Fibroblast of peridontal ligament (primary cell): ENCODE measurements around the gene DRD2.

Experiments
- DNase-seq: peaks from one replicate; pipeline ENCODE4 v3.0.0-alpha.2; 2010; ENCODE audit errors: extremely low read depth

Gene DRD2

DNA sequence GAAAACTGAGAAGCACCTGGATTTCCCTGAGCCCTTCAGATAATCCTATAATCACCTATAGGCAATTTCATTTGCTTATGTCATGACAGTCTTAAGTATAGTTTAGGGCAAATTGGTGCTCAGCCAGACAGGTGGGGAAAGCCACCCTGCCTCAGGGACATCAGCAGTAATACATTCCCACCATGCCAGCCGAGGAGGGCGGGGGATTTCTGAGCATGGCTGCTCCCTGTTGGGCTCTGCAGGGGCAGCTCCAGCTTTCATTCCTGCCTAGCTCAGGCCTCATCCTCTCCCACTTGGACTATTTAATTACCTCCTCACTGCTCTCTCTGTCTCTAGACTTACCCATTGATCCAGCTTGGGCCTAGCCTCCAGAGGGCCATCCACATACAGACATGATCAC is 9.0 kb upstream of the DRD2 start:
- DNase-seq, result no peak

DNA sequence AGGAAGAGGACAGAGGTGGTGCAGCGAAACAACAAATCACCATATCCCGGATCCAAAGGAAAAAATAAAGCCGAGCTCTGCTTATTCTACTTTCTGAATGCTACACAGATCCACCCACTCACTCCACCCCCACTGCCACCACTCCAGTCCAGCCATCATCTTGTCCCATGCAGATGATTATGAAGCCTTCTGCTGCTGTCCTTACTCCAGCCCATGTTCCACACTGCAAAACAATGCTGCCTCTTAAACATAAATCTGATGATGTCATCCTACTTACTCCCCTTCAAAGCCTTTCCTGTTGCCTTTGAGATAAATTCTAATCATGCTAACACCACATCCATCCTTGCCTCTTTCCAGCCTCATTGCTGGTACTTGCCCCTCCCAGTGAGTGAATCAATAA is 6.5 kb upstream of the DRD2 start:
- no peak for DNase-seq

DNA sequence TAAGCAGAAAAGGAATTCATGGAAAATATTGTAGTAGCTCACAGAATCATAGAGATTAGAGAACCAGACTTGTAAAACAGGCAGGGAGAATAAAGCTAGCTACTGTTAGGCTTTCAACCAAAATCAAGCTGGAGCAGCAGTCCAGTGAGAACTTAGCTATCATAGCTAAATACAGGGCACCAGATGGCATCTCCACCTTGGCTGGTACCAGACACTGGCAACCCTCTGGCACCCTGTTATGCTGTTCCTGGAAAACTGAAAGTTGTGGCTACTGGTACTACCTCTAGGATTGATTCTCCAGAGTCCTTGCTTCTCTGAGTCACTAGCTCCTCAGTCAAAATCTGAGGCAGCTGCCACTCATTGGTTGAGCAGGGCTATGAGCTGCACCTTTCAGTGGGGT is 6.0 kb upstream of the DRD2 start:
- DNase-seq, result no peak

DNA sequence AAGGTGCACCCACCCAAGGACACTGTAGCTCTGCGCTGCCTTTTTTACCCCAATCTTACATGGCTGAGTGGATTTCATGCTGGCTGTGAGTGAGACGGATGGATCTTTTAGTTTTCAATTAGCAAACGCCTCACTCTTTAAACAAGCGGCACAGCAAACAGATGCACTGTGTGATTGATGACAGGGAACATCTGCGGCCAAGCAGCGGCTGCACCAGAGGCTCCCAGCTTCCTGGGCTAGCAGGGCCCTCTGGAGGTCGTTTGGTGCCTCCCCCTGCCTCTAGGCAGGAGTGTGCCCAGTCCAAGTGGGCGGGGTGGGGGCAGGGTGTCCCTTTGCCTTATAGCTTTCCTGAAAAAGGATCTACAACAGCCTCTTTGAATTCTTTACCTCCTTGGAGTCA is 2.1 kb upstream of the DRD2 start:
- DNase-seq, result no peak

DNA sequence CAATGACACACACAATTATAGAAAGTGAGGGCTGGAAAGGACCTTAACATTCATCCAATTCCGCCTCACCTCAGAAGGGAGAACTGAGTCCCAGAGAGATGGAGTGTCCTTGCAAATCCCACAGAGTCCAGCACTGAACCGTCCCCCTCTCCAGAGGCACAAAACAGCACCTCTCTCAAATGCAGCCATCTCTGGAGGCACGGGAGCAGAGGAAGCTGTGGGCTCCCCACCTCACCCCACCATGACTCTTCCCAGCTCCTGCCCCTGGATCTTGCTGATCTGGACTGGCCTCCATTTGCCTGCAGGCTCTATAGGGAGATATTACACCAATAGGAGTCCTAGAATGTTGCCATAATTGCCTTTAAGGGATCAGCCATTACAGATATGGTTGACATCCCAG is 1.4 kb upstream of the DRD2 start:
- DNase-seq, result no peak

DNA sequence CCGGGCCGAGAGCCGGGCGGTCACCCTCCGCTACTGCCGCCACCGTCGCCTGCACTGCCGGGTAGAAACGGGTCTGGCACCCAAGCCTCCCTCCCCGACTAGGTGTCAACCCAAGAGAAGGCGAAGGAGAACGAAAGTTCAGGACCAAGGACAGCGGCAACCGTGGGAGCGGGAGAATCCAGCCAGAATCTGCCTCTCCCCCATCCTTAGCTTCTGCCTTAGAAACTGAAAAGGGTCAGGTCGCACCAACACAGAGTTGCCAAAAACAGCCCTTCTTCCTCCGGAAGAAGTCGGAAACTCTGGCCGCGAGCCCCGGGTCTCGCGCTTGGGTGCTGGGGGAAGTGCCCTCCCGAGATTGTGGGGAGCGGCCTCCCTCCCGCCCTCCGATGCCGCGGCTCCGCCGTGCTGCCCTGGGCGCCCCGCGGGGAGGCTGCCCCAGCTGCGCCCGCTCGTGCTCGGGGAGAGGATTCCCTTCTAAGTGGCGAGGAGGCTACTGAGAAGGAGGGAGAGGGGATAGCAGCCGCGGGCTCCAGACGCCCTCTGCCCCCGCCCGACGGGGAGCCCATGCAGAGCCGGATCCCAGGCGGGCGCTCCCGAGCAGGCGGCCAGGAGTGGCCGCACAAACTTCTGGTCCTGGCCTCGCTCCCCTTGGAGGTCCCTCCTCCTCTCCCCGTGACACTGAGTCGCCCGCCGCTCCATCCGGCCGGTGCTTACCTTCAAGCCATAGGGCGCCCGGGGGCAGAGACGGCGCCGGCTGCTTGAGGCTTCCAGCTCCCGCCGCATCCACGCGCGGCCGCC is 637 bp downstream of the DRD2 start:
- DNase-seq, result peak; percentile 80

DNA sequence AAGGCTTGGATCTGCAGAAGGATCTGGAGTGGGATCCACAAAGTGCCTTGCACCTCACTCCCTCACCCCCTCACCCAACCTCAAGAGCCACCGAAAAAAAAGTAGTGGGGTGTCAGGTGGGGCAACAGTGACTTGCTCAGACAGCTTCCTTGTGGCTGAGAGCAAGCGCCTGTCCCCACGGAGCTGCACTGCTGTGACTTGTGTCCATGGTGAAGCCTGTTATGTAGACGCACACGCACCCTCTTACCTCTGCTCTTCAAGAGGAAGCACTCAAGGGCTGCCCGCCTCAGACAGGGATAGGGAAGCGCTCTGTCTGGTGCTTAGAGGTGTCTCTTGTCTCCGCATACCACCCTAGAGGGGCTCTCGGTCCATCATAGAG is 1.2 kb downstream of the DRD2 start:
- DNase-seq, result no peak

DNA sequence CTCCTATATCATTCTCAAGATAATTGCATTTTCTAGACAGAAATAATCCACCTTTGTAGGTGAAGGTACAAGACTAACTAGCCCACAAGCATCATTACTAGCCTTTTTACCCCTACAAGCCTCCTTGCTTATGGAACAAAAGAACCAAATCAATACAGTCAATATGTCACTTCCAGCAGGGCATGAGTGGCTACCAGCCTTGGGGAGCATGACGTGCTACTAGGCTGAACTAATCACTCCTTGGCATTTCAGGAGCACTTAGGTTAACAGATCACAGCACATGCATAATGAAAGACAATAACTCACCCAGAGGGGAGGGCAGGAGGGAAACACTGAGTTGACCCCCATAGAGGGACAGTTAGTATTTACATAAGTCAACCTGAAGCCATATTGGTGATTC is 2.7 kb downstream of the DRD2 start:
- DNase-seq, result no peak

DNA sequence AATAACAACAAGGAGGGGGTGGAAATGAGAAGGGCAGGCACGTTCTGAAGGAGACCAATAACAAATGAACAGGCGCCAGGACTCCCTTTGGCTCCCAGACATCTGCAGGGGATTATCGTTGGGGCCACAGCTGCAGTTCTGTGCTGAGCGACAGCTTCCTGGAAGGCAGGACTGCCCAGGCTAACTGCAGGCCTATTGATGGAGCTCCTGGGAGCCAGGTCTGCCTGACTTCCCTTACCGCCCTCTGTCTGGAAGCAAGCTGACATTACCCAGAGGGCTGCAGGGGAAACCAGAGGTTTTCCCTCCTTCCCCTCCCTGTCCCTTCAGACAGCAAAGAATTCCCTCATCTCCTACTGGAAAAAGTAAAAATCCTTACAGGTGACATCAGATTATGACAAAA is 5.0 kb downstream of the DRD2 start:
- no peak for DNase-seq

DNA sequence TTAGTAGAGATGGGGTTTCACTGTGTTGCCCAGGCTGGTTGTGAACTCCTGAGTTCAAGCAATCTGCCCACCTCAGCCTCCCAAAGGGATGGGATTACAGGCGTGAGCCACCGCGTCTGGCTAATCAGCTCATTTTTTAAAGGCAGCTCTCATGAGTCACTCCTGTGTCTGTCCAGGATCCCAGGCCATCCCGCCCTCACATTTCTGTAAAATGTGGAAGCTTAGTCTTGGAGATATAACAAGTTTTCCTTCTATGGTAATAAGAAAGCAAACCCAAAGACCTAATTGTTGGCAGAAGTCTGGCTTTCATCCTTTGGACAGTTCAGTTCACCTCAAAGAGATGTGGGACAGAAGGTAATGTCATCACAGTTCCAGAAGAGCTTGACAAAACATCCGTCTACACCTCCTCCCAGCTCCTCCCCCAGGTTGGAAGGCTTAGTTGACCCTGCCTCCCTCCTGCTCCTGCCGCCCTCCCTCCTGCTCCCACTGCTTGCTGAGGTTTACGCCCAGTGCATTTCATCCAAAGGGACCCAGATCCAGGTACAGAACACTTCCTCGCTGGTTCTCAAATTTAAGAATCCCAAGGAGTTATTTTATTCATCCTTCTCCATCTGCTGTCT is 6.4 kb downstream of the DRD2 start:
- DNase-seq, result no peak

DNA sequence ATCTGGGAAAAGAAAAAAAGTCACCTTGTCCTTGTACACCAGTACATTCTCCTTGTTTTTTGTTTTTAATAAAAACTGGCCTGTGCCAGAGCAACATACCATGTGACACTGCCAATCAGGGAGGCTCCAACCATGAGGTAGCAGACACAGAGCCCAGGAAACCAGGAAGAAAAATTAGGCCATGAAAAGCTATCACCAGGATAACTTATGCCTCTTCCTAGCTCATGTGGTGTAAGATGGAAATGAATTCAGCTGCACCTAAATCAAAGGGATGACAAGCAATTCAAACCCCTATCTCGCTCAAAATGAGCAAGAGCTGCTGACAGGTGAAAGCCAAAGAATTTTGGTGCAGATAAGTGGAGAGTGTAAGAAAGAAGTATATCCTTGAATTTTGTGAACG is 7.7 kb downstream of the DRD2 start:
- DNase-seq, result no peak

DNA sequence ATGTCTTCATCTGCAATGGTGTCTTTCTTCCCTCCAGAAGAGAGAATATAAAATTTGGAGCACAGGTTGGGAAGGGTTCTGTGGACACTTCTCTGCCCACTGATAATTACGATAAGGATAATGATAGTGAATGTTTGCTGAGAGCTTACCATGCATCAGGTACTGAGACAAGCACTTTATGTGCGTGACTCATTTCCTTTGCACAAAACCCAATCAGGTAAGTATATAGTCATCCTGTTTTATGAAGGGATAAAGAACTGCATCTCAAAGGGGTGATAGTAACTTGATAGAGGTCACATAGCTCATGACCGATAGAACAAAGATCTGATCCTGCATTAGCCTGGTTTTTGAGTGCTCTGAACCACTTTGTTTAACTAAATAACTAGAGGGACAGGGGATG is 9.4 kb downstream of the DRD2 start:
- DNase-seq, result no peak

DNA sequence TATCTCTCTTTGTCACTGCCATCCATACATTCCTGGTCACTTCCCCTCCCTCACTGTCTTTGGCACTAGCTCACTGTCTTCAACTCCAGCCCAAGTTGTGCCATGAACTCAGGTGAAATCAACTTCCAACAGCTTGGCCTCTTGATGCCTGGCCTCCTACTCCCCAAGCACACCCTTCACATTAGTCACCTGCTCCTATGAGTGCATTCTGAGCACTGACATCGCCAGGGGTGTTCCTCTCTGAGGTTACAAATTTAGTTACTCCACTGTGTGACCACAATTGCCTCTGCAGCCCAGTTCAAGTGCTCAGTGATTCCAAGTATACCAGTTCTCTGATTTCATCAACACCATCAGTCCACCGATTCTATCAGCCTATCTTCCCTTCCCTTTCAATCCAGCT is 10.8 kb downstream of the DRD2 start:
- DNase-seq, result no peak

DNA sequence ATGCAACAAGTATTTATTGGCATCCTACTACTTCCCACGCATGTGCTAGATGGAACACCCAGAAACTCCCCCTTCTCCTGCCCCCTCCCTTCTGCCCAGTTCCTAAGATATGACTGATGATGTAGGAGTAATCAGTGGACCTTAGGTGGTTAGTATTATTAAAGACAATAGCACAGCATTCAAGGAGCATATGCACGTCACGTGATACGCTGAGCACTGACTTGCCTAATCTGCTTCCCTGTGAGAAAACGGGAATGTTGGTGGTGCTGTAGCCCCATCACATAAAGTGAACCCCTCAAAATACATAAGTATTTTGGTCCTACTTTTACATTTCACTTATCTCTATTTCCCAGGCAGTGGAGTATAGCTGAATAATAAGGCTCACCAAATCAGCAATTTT is 12.4 kb downstream of the DRD2 start:
- no peak for DNase-seq

DNA sequence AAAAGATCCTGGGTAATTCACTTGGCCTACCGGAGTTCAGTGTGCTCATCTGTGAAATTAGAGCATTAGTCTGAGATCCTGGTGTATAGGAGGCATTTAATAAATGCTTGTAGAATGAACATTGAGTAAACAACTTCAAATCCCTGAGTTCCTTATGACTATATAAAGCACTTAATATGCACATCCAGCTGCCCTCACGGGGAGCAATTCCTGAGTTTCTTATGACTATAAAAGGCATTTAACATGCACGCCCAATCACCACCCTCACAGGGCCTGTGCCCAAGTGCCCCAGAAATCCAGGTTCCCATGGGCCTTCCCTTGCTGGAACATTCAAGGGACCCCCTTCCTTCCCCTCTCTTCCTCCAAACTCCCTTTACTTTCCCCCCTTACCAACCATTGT is 13.6 kb downstream of the DRD2 start:
- DNase-seq, result no peak

DNA sequence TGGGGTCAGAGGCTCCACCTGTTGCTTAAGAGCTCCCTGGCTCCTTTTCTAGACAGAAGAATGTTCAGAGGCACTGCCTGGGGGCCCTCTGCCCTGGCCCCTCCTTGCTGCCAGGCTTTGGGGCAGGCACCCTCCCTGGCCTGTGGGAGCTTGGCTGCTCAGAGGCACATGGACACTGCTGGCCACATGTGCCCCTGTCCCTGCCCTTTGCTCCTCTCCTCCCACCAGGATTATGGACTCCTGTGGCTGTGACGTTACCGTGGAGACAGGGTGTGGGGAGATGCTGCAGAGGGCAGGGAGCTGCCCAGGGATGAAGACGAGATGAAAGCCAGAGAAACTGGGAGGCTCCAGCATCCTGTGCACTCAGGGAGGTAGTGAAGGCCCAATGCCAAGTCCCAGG is 14.7 kb downstream of the DRD2 start:
- no peak for DNase-seq

DNA sequence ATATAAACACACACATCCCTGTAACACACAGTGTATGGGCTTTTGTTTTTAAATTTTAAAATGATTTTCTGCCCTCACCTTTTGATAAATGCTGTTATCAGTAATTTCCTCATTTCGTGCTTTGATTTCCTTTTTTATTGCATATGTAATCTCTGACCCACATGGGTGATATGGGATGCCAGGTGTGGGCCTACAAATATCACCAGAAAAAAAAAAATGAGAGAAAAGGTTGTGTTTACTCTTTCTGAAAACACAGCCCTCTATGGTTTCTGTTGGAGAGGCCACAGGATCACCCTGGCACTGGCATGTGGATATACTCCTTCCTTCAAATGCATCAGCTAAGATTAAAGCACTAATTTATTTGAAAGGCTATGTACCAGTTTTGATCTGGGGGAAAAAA is 17.0 kb downstream of the DRD2 start:
- DNase-seq, result no peak

DNA sequence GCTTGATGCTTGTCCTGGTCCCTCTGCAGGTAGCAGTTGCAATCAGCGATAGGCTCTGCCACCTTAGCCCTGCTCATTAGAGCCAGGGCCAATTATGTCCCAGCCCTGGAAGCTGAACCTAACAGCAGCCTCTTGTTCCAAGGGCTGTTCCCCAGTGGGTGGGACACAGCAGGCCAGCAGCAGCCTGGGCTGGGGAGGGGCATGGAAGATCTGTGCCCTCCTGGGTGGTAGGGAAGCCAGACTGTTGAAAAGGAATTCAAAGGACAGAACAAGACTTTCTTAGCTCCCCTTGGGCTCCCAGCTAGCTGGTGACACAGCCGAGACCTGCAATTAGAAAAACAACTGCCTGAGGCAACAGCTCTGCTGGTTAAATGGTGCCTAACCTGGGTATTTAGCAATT is 17.4 kb downstream of the DRD2 start:
- DNase-seq, result no peak

DNA sequence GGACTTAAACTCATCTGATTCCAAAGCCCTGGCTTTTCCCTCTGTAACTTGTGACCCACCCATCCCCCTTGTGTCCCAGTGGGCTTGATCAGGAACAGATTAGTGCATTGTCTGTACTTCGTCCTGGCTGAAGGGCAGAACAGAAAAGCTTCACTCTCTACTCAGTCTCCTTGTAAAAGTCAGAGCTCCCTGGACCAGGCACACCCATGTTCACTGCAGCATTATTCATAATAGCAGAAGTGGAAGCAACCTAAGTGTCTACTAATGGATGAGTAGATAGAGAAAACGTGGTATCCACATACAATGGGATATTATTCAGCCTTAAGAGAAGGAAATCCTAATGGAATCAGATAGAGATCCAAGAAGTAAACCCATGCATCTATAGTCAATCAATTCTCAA is 20.7 kb downstream of the DRD2 start:
- DNase-seq, result no peak

DNA sequence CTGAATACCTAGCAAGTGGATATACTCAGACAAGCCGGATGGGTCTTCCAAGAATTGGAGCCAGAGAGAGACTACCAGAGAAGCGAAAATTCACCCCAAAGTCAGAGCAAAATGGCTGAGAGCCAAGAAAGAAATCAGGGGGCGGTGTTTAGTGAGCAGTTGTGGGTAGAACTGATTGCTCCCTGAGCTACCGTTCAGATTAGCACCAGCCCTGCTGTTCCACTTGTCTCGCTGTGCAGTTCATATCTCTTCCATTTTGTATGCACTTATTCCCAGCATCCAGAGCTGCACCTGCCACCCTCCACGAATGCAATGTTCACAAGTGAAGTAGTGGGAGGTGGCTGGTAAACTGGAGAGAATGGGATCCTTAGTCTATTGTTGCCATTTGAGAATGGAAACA is 25.5 kb downstream of the DRD2 start:
- no peak for DNase-seq

DNA sequence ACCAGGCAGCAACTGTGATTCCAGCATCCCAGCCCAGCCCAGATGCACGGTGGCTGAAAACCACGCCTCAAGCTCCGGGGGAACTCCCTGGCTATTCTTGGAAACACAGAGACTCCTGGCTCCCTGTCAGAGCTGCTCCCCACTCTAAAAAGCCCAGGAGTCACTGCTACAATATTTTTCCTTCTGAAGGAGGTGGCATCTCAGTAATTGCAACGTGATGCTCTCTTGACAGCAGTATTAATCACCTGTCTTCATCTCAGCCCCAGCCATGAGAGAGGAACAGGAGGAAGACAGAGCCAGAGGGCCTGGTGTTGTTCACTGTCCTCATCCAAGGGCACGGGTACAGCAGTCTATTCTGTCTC is 26.9 kb downstream of the DRD2 start:
- no peak for DNase-seq

DNA sequence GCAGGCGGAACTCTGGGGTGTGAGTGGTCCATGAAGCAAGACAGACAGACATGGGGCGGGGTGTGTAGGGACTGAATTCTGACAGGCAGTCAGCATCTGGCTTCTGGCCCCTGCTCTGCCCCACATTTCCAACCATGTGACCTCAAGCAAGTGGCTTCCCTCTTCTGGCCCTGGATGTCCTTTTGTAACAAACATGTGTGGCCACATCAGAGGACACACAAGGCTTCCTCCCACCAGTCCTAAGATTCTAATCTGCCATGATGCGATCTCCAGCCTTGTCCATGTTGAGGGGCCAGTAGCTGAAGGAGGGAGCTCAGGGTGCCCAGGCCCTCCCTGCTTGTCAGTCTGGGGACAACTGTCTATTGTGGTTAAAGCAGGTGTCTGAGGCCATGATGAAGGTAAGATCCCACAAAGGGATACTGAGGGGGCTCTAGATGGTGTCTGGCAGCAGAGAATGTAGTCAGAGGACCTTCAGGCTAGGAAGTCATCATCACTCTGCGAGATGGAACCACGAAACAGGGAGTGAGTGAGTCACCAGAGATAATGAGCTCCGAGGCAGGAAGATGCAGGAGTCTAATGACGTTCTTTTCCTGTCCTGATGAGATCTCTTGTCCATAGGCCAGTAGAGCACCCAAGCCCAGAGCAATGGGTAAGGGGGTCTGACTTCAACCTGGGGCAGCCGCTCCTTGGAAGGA is 27.4 kb downstream of the DRD2 start:
- DNase-seq, result peak; percentile 24

DNA sequence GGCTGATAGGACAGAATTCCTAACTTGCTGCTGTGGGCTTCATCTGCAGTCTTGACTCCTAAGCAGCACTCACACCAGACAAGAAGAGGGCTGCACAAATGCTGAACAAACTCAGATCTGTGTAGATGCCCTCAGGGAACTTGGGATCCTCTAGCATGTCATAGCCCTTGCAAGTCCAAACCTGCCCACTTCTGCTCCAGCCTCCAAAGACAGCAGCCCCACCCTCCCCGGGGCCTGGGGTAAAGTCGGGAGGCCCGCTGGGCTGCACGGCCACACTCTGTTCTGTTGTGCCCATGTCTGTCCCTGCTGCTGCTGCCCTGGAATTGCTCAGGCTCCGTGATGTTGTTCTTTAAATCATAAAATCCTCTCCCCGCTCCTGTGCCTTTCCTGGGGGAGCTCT is 28.3 kb downstream of the DRD2 start:
- no peak for DNase-seq
